Stimulated activated CD4-positive, alpha-beta T cell treated with anti-CD3 and anti-CD28 coated beads, Interleukin-1b, Interleukin-23, amount 100 ng/mL, for 24 hours (primary cell): Measurements from ENCODE around the gene TSPAN15.

ENCODE experiments used
- DNase-seq, 4 experiments: peaks; one replicate each; pipeline ENCODE4 v3.0.0-alpha.2; 2020; ENCODE audit warnings: low read depth in 4 of 4, low spot score in 1 of 4

TSPAN15 gene

DNA sequence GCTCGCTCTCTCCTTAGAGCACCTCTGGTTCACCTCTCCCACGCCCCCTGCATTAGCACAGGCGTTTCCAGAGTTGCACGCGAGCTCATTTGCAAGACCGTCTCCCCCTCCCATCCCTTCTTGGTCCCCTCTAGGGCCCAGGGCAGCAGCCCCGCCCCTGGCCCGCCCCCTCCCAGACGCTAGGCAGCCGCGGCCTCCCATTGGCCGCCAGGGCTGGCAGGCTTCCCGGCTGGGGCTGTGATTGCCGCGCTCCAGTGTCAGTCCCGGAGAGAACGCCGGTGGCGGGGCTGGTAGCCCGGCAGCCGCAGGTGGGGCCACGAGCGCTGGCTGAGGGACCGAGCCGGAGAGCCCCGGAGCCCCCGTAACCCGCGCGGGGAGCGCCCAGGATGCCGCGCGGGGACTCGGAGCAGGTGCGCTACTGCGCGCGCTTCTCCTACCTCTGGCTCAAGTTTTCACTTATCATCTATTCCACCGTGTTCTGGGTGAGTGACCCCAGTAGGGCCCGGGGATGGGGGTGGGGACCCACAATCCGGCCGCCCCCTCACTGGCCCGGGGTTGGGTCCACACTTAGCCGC is at the start of gene TSPAN15:
Gene TSPAN15, plus strand, starts transcription at position 257 of the 575 bp plus-strand sequence. Its CDS starts 130 bp downstream, at position 387.
- peak; percentile 32 to 78 (median 62) for DNase-seq

- no peak for DNase-seq
These were observed 48.9 kb upstream of the TSPAN15 start for GRCh38 chr10:69402386-69402785.

DNA sequence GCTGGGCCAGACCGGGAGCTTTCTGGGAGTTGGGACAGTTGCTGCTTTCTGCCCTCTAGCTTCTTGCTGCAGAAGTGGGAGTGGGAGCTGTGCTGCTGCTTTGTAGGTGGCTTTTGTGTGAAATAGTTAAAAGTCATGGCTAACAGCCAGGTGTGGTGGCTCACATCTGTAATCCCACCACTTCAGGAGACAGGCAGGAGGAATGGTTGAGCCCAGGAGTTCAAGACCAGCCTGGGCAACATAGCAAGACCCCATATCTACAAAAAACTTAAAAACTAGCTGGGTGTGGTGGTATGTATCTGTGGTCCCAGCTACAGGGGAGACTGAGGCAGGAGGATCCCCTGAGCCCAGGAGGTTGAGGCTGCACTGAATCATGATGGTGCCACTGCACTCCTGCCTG is 48.2 kb upstream of the TSPAN15 start:
- no peak for DNase-seq

DNA sequence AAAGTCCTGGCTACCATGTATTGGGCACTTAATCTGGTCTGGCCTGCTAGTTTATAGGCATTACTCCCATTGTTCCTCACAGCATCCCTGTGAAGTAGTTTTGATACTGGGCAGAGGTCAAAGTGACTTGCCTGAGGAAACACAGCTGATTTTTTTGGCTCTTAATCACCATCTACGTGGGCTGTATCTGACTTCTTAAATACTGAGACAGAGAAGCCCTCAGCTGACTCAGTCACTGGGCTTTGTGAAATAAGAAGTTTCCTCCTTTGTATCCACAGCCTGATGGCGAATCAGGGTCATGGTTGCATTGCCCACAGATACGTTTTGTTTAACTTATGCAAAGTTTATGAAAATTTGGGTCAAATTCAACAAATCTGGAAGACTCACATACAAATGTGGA is 47.7 kb upstream of the TSPAN15 start:
- DNase-seq, result no peak

DNA sequence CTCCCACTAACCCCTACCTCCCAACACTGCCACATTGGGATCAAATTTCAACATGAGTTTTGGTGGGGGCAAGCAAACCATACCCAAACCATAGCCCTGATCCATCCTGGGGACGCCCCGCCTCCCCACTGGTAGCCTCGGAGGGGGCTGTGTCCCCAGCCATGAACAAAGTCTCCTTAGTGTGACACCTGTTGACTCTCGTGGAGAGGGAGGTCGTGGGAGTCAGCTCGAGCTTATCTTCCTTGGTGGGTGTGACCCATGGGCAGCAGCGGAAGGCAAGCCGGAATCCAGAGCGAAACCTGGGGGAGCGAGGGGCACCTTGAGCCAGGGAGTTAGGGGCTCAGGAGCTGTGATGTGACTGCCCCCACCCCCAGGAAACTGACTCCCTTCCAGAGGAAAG is 46.5 kb upstream of the TSPAN15 start:
- no peak for DNase-seq

GRCh38 chr10:69405221-69405620 is 46.0 kb upstream of the TSPAN15 start:
- DNase-seq, result no peak

- DNase-seq, result no peak
These were observed 44.9 kb upstream of the TSPAN15 start for GRCh38 chr10:69406302-69406811.

DNA sequence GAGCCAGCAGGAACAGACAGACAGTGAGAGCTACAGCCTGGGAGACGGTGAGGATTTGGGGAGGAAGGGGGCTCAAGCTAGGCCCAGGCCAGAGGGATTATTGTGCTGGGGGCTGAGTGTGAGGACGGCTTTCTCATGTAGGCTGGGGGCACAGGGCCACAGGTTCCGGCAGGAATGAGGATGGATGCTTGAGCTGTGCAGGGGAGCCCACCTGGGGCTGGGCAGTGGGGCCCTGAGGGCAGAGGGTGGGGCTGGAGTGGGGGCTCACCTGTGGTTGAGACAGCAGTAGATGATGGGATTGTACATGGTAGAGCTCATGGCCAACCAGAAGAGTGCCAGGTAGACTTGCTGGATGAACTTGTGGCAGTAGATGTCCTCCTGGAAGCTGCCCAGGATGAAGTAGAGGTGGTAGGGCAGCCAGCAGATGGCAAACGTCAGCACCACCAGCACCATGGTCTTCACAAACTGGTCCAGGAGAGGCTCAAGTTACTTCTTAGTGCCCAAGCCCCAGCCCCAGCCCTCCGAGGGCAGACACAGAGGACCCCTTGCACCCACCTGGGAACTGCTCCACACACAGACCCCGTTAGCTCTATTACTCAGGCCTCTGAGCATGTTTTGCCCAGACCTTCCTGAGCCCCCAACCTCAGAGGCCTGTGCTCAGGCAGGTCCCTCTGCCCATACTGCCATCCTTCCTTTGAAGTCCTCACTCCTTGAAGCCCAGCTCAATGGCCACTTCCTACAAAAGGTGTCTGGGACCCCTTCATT is 44.3 kb upstream of the TSPAN15 start:
- no peak for DNase-seq

DNA sequence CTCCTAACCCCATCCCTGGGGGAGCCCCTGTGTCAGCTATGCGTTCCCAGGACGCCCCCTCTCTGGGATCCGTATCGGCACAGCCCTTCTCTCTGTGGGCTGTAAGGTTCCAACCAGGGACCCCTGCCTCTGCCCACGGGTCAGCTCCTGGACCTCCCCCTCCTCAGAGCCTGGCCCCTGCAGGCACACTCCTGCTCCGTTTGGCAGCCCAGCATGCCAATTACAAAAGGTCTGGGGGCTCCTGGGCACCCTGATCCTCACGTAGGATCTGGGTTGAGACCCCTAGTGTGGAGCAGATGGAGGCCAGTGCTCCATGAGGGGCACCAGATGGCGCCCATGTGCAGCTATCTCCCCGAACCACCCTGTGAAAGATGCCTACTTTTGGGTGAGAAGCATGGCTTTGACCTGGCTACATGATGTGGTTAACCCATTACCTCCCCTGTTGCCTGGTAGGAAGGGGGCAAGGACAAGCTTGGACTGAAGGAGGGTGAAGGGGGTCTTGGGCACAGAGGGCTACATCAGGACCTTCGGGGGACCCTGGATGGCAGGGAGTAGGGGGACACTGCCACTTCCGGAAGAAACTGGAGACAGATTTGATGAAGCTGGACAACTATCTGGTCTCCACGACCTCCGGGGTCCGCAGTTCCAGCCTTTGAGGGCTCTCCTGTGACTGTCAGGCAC is 43.5 kb upstream of the TSPAN15 start:
- no peak for DNase-seq

DNA sequence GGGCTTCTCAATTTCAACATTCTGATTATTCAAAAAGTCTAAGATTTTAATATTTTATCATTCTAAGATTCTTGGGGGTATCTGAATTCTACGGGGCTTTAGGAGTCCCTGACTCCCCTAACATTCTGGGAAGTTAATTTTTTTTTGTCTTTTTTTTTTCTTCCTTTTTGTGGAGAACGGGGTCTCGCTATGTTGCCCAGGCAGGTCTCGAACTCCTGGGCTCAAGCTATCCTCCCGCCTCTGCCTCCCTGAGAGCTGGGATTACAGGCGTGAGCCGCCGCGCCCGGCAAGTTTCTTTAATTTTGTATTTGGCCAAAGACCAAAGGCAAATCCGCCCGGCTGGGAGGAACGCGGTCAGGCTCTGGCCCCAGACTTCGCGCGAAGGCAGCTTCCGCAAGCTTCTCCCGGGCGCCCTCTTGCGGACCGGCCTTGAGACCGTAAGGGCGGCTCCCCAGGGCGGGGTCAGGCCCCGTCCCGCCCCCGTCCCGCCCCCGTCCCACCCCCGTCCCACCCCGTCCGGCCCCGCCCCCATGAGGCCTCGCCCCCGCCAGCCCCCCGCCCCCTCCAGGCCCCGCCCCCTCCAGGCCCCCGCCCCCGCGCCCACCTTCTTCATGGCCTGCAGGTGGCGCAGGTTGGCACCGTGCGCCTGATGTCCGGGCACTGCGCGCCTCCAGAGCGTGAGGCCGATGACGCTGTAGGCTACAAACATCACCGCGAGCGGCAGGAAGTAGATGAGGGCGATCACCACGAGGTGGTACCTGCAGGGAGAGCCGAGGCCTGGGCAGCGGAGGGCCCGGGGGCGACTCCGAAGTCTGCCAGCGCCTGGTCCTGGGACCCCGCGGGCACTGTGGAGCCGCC is 42.7 kb upstream of the TSPAN15 start:
- DNase-seq, result peak; percentile 77 to 84 (median 82)

- no peak for DNase-seq
These were observed 42.1 kb upstream of the TSPAN15 start for GRCh38 chr10:69409176-69409495.

DNA sequence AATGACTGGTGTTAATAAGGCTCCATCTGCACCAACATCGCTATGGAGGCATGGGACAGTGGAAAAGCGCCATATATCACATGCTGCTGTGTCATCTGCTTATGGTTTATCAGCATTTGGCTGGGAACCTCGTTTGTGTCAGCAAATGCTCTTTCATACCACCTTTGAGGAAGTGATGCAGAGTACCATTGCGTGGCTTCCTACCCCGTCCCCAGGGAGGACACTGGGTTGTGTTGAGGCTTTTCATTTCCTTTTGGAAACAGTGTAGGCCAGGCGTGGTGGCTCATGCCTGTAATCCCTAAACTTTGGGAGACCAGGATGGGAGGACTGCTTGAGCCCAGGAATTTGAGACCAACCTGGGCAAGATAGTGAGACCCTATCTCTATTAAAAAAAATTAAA is 41.3 kb upstream of the TSPAN15 start:
- DNase-seq, result no peak

GRCh38 chr10:69410487-69410886 is 40.8 kb upstream of the TSPAN15 start:
- DNase-seq, result no peak

GRCh38 chr10:69411476-69411875 is 39.8 kb upstream of the TSPAN15 start:
- DNase-seq, result no peak

DNA sequence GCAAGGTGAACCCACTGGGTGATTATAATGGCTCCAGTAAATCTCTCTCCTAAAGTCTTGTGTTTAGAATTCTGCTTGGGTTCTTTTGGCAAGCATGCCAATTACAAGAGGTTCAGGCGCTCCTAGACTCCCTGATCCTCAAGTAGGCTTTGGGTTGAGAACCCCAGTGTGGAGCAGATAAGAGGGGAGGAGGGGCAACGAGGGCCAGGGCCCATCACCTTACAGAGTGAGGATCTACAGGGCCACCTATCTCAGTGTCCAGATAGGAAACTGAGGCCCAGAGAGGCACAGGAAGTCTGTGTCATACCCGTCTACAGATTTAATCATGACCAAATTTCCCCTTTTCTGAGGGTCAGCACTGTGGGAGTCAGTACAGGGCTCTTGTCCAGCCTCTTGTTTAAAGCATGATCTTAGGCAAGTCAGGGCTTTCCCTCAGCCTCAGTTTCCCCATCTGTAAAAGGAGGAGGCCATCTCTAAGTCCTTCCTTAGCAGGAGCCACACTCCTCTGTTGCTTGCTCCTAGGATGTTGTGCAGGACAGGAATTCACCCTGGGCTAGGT is 39.0 kb upstream of the TSPAN15 start:
- no peak for DNase-seq

DNA sequence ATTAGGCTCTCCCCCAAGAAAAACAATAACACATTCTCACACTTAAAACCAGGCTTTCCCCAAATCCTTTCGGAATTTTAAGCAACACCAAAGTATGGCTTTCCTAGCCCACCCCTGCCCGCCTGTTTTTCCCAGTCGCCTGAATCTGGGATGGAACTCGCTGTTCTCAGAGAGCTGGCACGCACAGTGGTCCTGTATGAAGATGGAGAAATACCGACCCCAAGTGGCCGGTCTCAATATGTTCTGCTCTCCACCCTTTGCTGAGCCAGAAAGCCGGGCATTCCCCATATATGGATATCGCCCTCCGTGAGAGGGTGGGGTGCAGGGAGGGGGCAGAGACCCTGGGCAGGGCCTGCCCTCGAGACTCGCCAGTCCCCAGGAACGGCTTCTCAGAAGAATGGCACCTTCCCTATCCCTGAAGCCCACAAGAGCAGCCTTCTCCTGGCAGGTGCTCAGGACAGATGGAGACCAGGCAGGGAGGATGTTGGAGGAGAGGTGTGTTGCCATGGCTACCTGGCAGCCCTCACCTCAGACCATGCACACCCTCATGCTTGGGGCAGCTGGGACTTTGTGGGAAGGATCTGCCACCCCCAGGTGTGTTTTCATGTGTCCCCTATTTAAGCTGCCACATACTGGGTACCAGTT is 37.9 kb upstream of the TSPAN15 start:
- no peak for DNase-seq

- DNase-seq, result no peak
These were observed 36.9 kb upstream of the TSPAN15 start for GRCh38 chr10:69414036-69415018.

DNA sequence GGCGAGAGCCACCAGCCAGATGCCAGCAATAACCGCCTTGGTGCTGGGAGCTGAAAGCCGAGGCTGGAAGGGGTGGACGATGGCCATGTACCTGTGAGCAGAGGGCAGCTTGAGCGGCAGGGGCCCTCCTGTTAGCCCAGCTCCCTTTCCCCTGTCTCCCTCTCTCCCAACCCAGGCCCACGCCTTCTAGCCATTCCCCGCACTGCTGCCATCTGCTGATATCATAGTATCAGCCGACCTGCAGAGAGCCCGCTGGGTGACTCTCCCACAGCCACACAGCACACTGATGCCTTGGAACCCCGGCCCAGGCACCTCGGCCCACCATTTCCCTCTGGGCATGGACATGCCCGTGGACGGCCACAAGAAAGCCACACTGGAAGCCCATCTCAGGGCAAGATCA is 36.2 kb upstream of the TSPAN15 start:
- no peak for DNase-seq

- no peak for DNase-seq
These were observed 35.3 kb upstream of the TSPAN15 start for GRCh38 chr10:69415951-69416350.
